ENCODE data around the gene GATAD2A. TPM values are rescaled to one million over a fixed set of nuclear protein-coding genes. Genes with fewer than 3 reads are reported as not detected.

The GATAD2A gene
- total and polyA plus RNA-seq, 7 experiments from 2014 or later, result 11.3 to 123 (median 102) TPM

GRCh38 chr19:19495614-19496603, 90.4 kb downstream of the GATAD2A start:
- no peaks in the 10 kb centered on the region for H3K27me3 Mint-ChIP-seq
- intact Hi-C loops (cut with micrococcal nuclease), result no loop called here
- CTCF ChIA-PET, result no interaction called here
- H3K9me3 Mint-ChIP-seq, result peaks cover 0 to 2% (median 0%) of the 10 kb centered on the region in 11 donors
- H3K4me1 ChIP-seq (ENCODE audit: control insufficient read depth in 2 of 2, insufficient read depth in 2 of 2, low read length in 2 of 2), result no peaks in the 10 kb centered on the region
- H3K36me3 Mint-ChIP-seq, result peaks cover 0 to 38% (median 7%) of the 10 kb centered on the region in 5 donors
- H3K27ac Mint-ChIP-seq, result peak overlapping the region in 2 of 9 donors; percentile 8 to 41
- no peak overlapping the region for H3K4me3 ChIP-seq (ENCODE audit: low read length)
- no peak overlapping the region for H3K27ac ChIP-seq (ENCODE audit: low read depth, low read length)
- H3K27me3 ChIP-seq (ENCODE audit: control insufficient read depth in 2 of 2, insufficient read depth in 2 of 2, low read length in 2 of 2), result no peaks in the 10 kb centered on the region
- no peak overlapping the region for H3K4me3 Mint-ChIP-seq
- no peak for DNase-seq
- POLR2A ChIA-PET, result interaction anchor here (0.9 kb wide), 1 partner anchor 11 kb away, joined by 3 read pairs; no protein-coding TSS in a partner anchor
- no peak for ATAC-seq
- no peaks in the 10 kb centered on the region for H3K9me3 ChIP-seq (ENCODE audit: control insufficient read depth in 2 of 3, low read length in 3 of 3)
- peaks cover 0 to 3% (median 0%) of the 10 kb centered on the region in 7 donors for H3K4me1 Mint-ChIP-seq
- peaks cover 22 to 85% (median 44%) of the 10 kb centered on the region in 3 experiments for H3K36me3 ChIP-seq (ENCODE audit: control insufficient read depth in 2 of 3, insufficient read depth in 3 of 3, low read length in 3 of 3)

GRCh38 chr19:19498255-19498991, 92.9 kb downstream of the GATAD2A start:
- ChIA-PET CTCF (no interaction called here), POLR2A (interaction anchor here (0.6 kb wide), 1 partner anchor 10 kb away, joined by 3 read pairs; no protein-coding TSS in a partner anchor)
- H3K27me3 Mint-ChIP-seq, result no peaks in the 10 kb centered on the region
- Histone ChIP-seq H3K4me1 (ENCODE audit: control insufficient read depth in 2 of 2, insufficient read depth in 2 of 2, low read length in 2 of 2) (no peaks in the 10 kb centered on the region), H3K36me3 (ENCODE audit: control insufficient read depth in 2 of 3, insufficient read depth in 3 of 3, low read length in 3 of 3) (peaks cover 22 to 96% (median 56%) of the 10 kb centered on the region in 3 experiments), H3K27ac (ENCODE audit: low read depth, low read length) (no peak overlapping the region), H3K4me3 (ENCODE audit: low read length) (no peak overlapping the region), H3K9me3 (ENCODE audit: control insufficient read depth in 2 of 3, low read length in 3 of 3) (no peaks in the 10 kb centered on the region), H3K27me3 (ENCODE audit: control insufficient read depth in 2 of 2, insufficient read depth in 2 of 2, low read length in 2 of 2) (no peaks in the 10 kb centered on the region)
- ATAC-seq, result no peak
- no peak overlapping the region for H3K27ac Mint-ChIP-seq
- H3K9me3 Mint-ChIP-seq, result peaks cover 0 to 2% (median 0%) of the 10 kb centered on the region in 11 donors
- H3K4me3 Mint-ChIP-seq, result no peak overlapping the region
- peaks cover 0 to 3% (median 0%) of the 10 kb centered on the region in 7 donors for H3K4me1 Mint-ChIP-seq
- intact Hi-C loops (cut with micrococcal nuclease), result no loop called here
- DNase-seq, result no peak
- peaks cover 0 to 44% (median 12%) of the 10 kb centered on the region in 5 donors for H3K36me3 Mint-ChIP-seq

- no peak overlapping the region for H3K4me3 Mint-ChIP-seq
- CTCF ChIA-PET, result no interaction called here
- no peak for DNase-seq
- H3K27me3 Mint-ChIP-seq, result no peaks in the 10 kb centered on the region
- Histone ChIP-seq H3K36me3 (ENCODE audit: control insufficient read depth in 2 of 3, insufficient read depth in 3 of 3, low read length in 3 of 3) (peaks cover 18 to 97% (median 51%) of the 10 kb centered on the region in 3 experiments), H3K27me3 (ENCODE audit: control insufficient read depth in 2 of 2, insufficient read depth in 2 of 2, low read length in 2 of 2) (no peaks in the 10 kb centered on the region), H3K4me1 (ENCODE audit: control insufficient read depth in 2 of 2, insufficient read depth in 2 of 2, low read length in 2 of 2) (no peaks in the 10 kb centered on the region), H3K9me3 (ENCODE audit: control insufficient read depth in 2 of 3, low read length in 3 of 3) (no peaks in the 10 kb centered on the region), H3K27ac (ENCODE audit: low read depth, low read length) (no peak overlapping the region), H3K4me3 (ENCODE audit: low read length) (no peak overlapping the region)
- H3K36me3 Mint-ChIP-seq, result peaks cover 0 to 50% (median 15%) of the 10 kb centered on the region in 5 donors
- peaks cover 0 to 3% (median 0%) of the 10 kb centered on the region in 7 donors for H3K4me1 Mint-ChIP-seq
- peaks cover 0 to 2% (median 0%) of the 10 kb centered on the region in 11 donors for H3K9me3 Mint-ChIP-seq
- H3K27ac Mint-ChIP-seq, result peak overlapping the region in 1 of 9 donors; percentile 31
- intact Hi-C loops (cut with micrococcal nuclease), result no loop called here
- ATAC-seq, result peak; percentile 6
- POLR2A ChIA-PET, result no interaction called here
Measured at GRCh38 chr19:19499272-19499995, 94.0 kb downstream of the GATAD2A start.

- H3K4me3 Mint-ChIP-seq, result no peak overlapping the region
- ATAC-seq (no peak), DNase-seq (no peak)
- Histone ChIP-seq H3K27me3 (ENCODE audit: control insufficient read depth in 2 of 2, insufficient read depth in 2 of 2, low read length in 2 of 2) (no peaks in the 10 kb centered on the region), H3K4me3 (ENCODE audit: low read length) (no peak overlapping the region), H3K36me3 (ENCODE audit: control insufficient read depth in 2 of 3, insufficient read depth in 3 of 3, low read length in 3 of 3) (peaks cover 15 to 100% (median 43%) of the 10 kb centered on the region in 3 experiments), H3K9me3 (ENCODE audit: control insufficient read depth in 2 of 3, low read length in 3 of 3) (no peaks in the 10 kb centered on the region), H3K27ac (ENCODE audit: low read depth, low read length) (no peak overlapping the region), H3K4me1 (ENCODE audit: control insufficient read depth in 2 of 2, insufficient read depth in 2 of 2, low read length in 2 of 2) (no peaks in the 10 kb centered on the region)
- CTCF ChIA-PET, result no interaction called here
- H3K36me3 Mint-ChIP-seq, result peaks cover 0 to 43% (median 12%) of the 10 kb centered on the region in 5 donors
- POLR2A ChIA-PET, result no interaction called here
- peaks cover 0 to 2% (median 0%) of the 10 kb centered on the region in 11 donors for H3K9me3 Mint-ChIP-seq
- no peaks in the 10 kb centered on the region for H3K4me1 Mint-ChIP-seq
- no peaks in the 10 kb centered on the region for H3K27me3 Mint-ChIP-seq
- H3K27ac Mint-ChIP-seq, result no peak overlapping the region
- intact Hi-C loops (cut with micrococcal nuclease), result no loop called here
Measured at GRCh38 chr19:19500975-19501644, 95.6 kb downstream of the GATAD2A start.

GRCh38 chr19:19501798-19502197, 96.3 kb downstream of the GATAD2A start:
- CTCF ChIA-PET, result no interaction called here
- Histone ChIP-seq H3K36me3 (ENCODE audit: control insufficient read depth in 2 of 3, insufficient read depth in 3 of 3, low read length in 3 of 3) (peaks cover 15 to 96% (median 41%) of the 10 kb centered on the region in 3 experiments), H3K4me1 (ENCODE audit: control insufficient read depth in 2 of 2, insufficient read depth in 2 of 2, low read length in 2 of 2) (no peaks in the 10 kb centered on the region), H3K27me3 (ENCODE audit: control insufficient read depth in 2 of 2, insufficient read depth in 2 of 2, low read length in 2 of 2) (no peaks in the 10 kb centered on the region), H3K27ac (ENCODE audit: low read depth, low read length) (no peak overlapping the region), H3K4me3 (ENCODE audit: low read length) (no peak overlapping the region), H3K9me3 (ENCODE audit: control insufficient read depth in 2 of 3, low read length in 3 of 3) (no peaks in the 10 kb centered on the region)
- POLR2A ChIA-PET, result no interaction called here
- H3K27ac Mint-ChIP-seq, result peak overlapping the region in 1 of 9 donors; percentile 43
- ATAC-seq (no peak), DNase-seq (no peak)
- no peak overlapping the region for H3K4me3 Mint-ChIP-seq
- no peaks in the 10 kb centered on the region for H3K4me1 Mint-ChIP-seq
- H3K36me3 Mint-ChIP-seq, result peaks cover 3 to 44% (median 10%) of the 10 kb centered on the region in 5 donors
- H3K9me3 Mint-ChIP-seq, result peaks cover 0 to 2% (median 0%) of the 10 kb centered on the region in 11 donors
- intact Hi-C loops (cut with micrococcal nuclease), result no loop called here
- no peaks in the 10 kb centered on the region for H3K27me3 Mint-ChIP-seq

GRCh38 chr19:19502281-19502680, 96.8 kb downstream of the GATAD2A start:
- Mint-ChIP-seq H3K27me3 (no peaks in the 10 kb centered on the region), H3K9me3 (peaks cover 0 to 2% (median 0%) of the 10 kb centered on the region in 11 donors), H3K27ac (no peak overlapping the region), H3K4me3 (no peak overlapping the region), H3K36me3 (peaks cover 3 to 45% (median 9%) of the 10 kb centered on the region in 5 donors), H3K4me1 (no peaks in the 10 kb centered on the region)
- ChIA-PET CTCF (no interaction called here), POLR2A (no interaction called here)
- no peak for ATAC-seq
- intact Hi-C loops (cut with micrococcal nuclease), result no loop called here
- Histone ChIP-seq H3K27ac (ENCODE audit: low read depth, low read length) (no peak overlapping the region), H3K27me3 (ENCODE audit: control insufficient read depth in 2 of 2, insufficient read depth in 2 of 2, low read length in 2 of 2) (no peaks in the 10 kb centered on the region), H3K9me3 (ENCODE audit: control insufficient read depth in 2 of 3, low read length in 3 of 3) (no peaks in the 10 kb centered on the region), H3K4me3 (ENCODE audit: low read length) (no peak overlapping the region), H3K36me3 (ENCODE audit: control insufficient read depth in 2 of 3, insufficient read depth in 3 of 3, low read length in 3 of 3) (peaks cover 15 to 93% (median 41%) of the 10 kb centered on the region in 3 experiments), H3K4me1 (ENCODE audit: control insufficient read depth in 2 of 2, insufficient read depth in 2 of 2, low read length in 2 of 2) (no peaks in the 10 kb centered on the region)
- DNase-seq, result no peak
